Suppressor macrophage treated with lipopolysaccharide for 4 hours (primary cell): ENCODE data around the gene CASP5.
"Not testable (repeated sequence)": the region's sequence is repeated elsewhere in the genome, so short reads cannot be mapped to it uniquely, and the experiment has no call there.

Experiments
- DNase-seq: peaks from one replicate; pipeline ENCODE4 v3.0.0-alpha.2; 2020

The CASP5 gene

GRCh38 chr11:105033343-105033742, 10.4 kb upstream of the CASP5 start:
- DNase-seq, result peak; percentile 93

GRCh38 chr11:105032495-105032894, 9.5 kb upstream of the CASP5 start:
- DNase-seq, result peak; percentile 85

GRCh38 chr11:105027678-105028077, 4.7 kb upstream of the CASP5 start:
- peak; percentile 30 for DNase-seq

- DNase-seq, result no peak
Observed at GRCh38 chr11:105024394-105024793, 1.4 kb upstream of the CASP5 start.

- no peak for DNase-seq
Observed at GRCh38 chr11:105022527-105022926, 441 bp downstream of the CASP5 start.

GRCh38 chr11:105007463-105007862, 15.5 kb downstream of the CASP5 start:
- DNase-seq, result no peak

GRCh38 chr11:105005451-105005845, 17.5 kb downstream of the CASP5 start:
- DNase-seq, result no peak

GRCh38 chr11:105004021-105004420, 18.9 kb downstream of the CASP5 start:
- DNase-seq, result no peak

GRCh38 chr11:105003151-105003550, 19.8 kb downstream of the CASP5 start:
- DNase-seq, result no peak

- DNase-seq, result peak; percentile 36
Observed at GRCh38 chr11:105000797-105001196, 22.2 kb downstream of the CASP5 start.

GRCh38 chr11:105000167-105000566, 22.8 kb downstream of the CASP5 start:
- no peak for DNase-seq

GRCh38 chr11:104999721-105000120, 23.2 kb downstream of the CASP5 start:
- DNase-seq, result no peak

GRCh38 chr11:104997288-104997687, 25.7 kb downstream of the CASP5 start:
- no peak for DNase-seq

- DNase-seq, result no peak
Observed at GRCh38 chr11:104995001-104995408, 28.0 kb downstream of the CASP5 start.

GRCh38 chr11:104992781-104993180, 30.2 kb downstream of the CASP5 start:
- DNase-seq, result no peak

GRCh38 chr11:104991994-104992393, 31.0 kb downstream of the CASP5 start:
- DNase-seq, result no peak

- DNase-seq, result no peak
Observed at GRCh38 chr11:104984808-104985207, 38.2 kb downstream of the CASP5 start.

GRCh38 chr11:104979839-104980238, 43.1 kb downstream of the CASP5 start:
- no peak for DNase-seq

GRCh38 chr11:104973616-104974015, 49.4 kb downstream of the CASP5 start:
- no peak for DNase-seq

GRCh38 chr11:104972924-104973323, 50.0 kb downstream of the CASP5 start:
- DNase-seq, result not testable (repeated sequence)

- DNase-seq, result no peak
Observed at GRCh38 chr11:104970756-104971155, 52.2 kb downstream of the CASP5 start.

- DNase-seq, result no peak
Observed at GRCh38 chr11:104968856-104969776, 53.9 kb downstream of the CASP5 start.

GRCh38 chr11:104968355-104968855, 54.6 kb downstream of the CASP5 start, which contains the start of gene CASP4:
Gene CASP4 (minus strand): TSS chr11:104968574. CDS start chr11:104968525, 49 bp downstream.
- peak; percentile 94 for DNase-seq
